Skeletal muscle satellite cell (primary cell): ENCODE results near the gene TMCO1. TPM values are rescaled to one million over a fixed set of nuclear protein-coding genes. Genes with fewer than 3 reads are reported as not detected.
"Not testable (repeated sequence)": the region's sequence is repeated elsewhere in the genome, so short reads cannot be mapped to it uniquely, and the experiment has no call there.

Experiments
- H3K27me3 ChIP-seq: 2 replicates; pipeline ENCODE4 v1.7.0; 2013; ENCODE audit warnings: low read length; ENCODE audit not compliant: control insufficient read depth, insufficient read depth
- H3K36me3 ChIP-seq: 2 replicates; pipeline ENCODE4 v1.7.0; 2013; ENCODE audit warnings: mild to moderate bottlenecking, control low read depth, low read length; ENCODE audit not compliant: insufficient read depth
- H3K4me1 ChIP-seq: 2 replicates; pipeline ENCODE4 v1.7.0; 2013; ENCODE audit warnings: low read length; ENCODE audit not compliant: control insufficient read depth, insufficient read depth
- H3K4me2 ChIP-seq: 2 replicates; pipeline ENCODE4 v1.7.0; 2013; ENCODE audit warnings: mild to moderate bottlenecking, low read length
- H3K4me3 ChIP-seq: 2 replicates; pipeline ENCODE4 v1.7.0; 2013; ENCODE audit warnings: low read length
- H3K9ac ChIP-seq: 2 replicates; pipeline ENCODE4 v1.7.0; 2013; ENCODE audit warnings: mild to moderate bottlenecking, low read depth, low read length, moderate library complexity
- H3K9me3 ChIP-seq: replicated peaks from 2 replicates; pipeline ENCODE4 v1.7.0; 2013; ENCODE audit warnings: mild to moderate bottlenecking, control low read depth, low read length
- total RNA-seq: library from RNA; depleted of rRNA; stranded (reverse); fragments of >200 nt; gene quantifications from 2 replicates; pipeline ENCODE4 v1.2.3, GENCODE V29; 2012; rRNA removed

TMCO1 gene, protein sequence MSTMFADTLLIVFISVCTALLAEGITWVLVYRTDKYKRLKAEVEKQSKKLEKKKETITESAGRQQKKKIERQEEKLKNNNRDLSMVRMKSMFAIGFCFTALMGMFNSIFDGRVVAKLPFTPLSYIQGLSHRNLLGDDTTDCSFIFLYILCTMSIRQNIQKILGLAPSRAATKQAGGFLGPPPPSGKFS
- 110 and 118 TPM in 2 replicates for total RNA-seq

DNA sequence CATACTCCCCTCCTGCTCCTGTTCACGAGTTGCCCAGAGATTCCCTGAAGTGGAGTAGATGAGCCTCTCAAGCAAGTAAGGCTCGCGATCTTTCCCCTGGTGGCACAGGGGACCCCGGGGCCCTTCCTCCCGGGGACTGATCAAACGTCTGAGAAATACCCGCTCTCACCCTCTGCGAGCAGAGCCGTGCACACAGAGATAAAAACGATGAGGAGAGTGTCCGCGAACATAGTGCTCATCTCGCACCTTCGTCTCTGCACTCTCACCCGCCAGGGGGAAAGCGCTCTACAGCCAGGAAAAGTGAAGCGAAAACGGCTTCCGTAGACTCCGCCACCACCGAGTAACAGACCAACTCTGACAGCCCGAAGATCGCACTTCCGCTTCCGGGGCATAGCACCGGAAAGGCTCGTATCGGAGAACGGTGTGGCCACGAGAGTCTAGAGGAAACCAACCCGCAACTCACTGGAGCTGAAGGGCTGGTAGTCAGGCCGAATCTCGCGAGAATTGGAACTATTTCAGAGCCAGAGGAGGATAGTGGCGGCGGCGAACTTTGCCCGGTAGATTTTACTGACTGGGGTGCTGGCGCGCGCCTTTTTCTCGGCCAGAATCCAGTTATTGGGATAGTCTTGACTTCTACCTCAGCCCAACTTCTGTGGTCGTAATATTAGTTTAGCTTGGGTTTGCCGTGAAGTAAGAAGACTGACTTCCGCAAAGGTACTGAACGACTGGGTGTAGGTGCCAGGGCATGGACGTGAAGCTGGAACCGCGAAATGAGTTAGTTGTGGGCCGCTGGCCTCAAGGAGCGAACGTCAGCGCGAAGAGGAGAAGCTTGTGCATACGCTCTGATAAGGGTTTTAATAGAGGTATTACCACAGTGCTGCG, at the start of gene TMCO1:
Gene TMCO1 (minus strand): TSS at position 356 of the 882 bp plus-strand sequence. CDS start 117 bp downstream, at position 239.
- Histone ChIP-seq H3K36me3 (peaks cover 31% of the 10 kb centered on the region), H3K4me3 (peak within 1 kb of the TSS; percentile 79), H3K9ac (peak within 1 kb of the TSS; percentile 89), H3K27me3 (no peaks in the 10 kb centered on the region), H3K4me2 (peak within 1 kb of the TSS; percentile 89), H3K9me3 (no peaks in the 10 kb centered on the region), H3K4me1 (peaks cover 36% of the 10 kb centered on the region)

DNA sequence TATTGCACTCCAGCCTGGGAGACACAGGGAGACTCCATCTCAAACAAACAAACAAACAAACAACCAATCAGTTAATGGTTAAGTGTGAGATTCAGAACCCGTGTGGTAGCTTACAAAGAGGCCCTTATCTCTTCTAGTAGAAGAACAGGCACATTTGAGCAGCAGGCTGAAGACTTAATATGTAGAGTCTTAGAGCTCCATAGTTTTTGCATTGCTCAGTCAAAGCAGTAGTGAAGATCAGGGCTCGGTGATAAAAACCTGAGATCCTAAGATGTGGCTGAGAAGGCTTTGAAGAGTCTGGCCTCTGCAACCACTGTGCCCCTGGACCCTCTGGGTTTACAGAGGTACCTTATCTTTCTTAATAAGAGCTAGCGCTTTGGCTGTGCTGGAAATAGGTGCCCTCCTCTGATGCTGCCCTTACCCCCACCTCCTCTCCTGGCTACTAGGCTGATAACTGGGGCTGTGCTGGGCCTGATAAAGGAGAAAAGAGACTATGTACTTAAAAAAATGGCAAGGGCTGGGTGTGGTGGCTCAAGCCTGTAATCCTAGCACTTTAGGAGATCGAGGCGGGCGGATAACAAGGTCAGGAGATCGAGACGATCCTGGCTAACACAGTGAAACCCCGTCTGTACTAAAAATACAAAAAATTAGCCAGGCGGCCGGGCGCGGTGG, 48.3 kb upstream of the TMCO1 start:
- no peaks in the 10 kb centered on the region for H3K9me3 ChIP-seq
- no peak overlapping the region for H3K9ac ChIP-seq
- no peak overlapping the region for H3K4me3 ChIP-seq
- H3K4me1 ChIP-seq: no peaks in the 10 kb centered on the region
- no peaks in the 10 kb centered on the region for H3K36me3 ChIP-seq
- no peak overlapping the region for H3K4me2 ChIP-seq
- no peaks in the 10 kb centered on the region for H3K27me3 ChIP-seq

DNA sequence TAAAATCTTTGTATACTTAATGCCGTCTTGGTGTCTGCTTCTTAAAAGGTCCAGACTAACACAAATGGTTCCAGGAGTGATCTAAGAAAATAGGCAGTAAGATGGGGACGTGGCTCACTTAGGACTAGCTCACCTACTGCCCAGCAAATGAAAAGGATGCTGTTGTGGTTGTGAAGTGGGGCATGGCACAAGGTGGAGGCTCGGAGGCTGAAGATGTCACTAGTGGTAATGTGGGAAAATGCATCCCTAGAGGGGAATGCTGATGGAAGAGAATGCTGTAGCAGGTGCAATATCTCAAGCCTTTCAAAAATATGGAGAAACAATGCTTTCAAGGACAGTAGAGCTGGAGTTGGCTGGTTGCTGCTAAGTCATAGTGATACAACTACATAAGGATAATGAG, 47.5 kb upstream of the TMCO1 start:
- H3K36me3 ChIP-seq: no peaks in the 10 kb centered on the region
- no peaks in the 10 kb centered on the region for H3K9me3 ChIP-seq
- H3K27me3 ChIP-seq: no peaks in the 10 kb centered on the region
- no peak overlapping the region for H3K4me3 ChIP-seq
- no peaks in the 10 kb centered on the region for H3K4me1 ChIP-seq
- no peak overlapping the region for H3K4me2 ChIP-seq
- no peak overlapping the region for H3K9ac ChIP-seq

DNA sequence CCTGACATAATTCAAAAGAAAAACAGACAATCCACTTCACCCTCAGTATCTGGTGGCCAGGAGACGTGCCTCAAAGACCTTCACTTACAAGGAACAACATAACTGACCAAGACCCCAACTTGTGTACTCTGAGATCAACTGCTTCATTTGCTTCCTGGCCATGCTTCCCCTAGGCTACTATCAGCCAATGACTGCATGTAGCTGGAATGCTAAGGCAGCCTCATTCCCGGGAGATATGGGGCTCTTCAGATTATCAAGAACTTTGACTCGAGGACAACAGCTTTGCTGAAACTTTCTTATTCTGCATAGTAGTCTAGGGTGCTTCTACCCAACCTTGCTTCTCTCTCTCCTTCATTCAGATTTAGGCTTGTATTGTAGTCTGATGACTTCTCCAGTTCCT, 47.1 kb upstream of the TMCO1 start:
- Histone ChIP-seq H3K4me3 (no peak overlapping the region), H3K27me3 (no peaks in the 10 kb centered on the region), H3K9me3 (no peaks in the 10 kb centered on the region), H3K4me2 (no peak overlapping the region), H3K4me1 (no peaks in the 10 kb centered on the region), H3K36me3 (no peaks in the 10 kb centered on the region), H3K9ac (no peak overlapping the region)

DNA sequence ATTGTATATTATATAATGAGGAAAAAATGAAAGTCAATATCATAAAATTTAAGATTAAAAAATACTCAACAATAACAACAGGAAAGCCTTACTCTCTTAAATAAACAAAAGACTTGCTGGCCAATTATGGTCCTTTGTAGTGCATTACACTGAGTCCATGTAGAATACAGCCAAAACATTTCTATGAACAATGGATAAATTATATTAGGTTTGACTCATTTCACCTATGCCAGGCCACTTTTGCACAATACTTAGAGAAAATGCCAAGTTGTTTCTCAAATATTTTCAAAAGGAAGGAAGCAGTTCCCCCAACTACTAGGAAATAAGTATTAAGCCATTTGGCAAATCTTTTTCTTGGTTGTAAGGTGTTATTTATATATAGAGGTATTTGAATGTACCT, 38.9 kb upstream of the TMCO1 start:
- H3K4me2 ChIP-seq: no peak overlapping the region
- no peaks in the 10 kb centered on the region for H3K9me3 ChIP-seq
- no peaks in the 10 kb centered on the region for H3K36me3 ChIP-seq
- no peak overlapping the region for H3K4me3 ChIP-seq
- no peaks in the 10 kb centered on the region for H3K4me1 ChIP-seq
- no peak overlapping the region for H3K9ac ChIP-seq
- H3K27me3 ChIP-seq: no peaks in the 10 kb centered on the region

DNA sequence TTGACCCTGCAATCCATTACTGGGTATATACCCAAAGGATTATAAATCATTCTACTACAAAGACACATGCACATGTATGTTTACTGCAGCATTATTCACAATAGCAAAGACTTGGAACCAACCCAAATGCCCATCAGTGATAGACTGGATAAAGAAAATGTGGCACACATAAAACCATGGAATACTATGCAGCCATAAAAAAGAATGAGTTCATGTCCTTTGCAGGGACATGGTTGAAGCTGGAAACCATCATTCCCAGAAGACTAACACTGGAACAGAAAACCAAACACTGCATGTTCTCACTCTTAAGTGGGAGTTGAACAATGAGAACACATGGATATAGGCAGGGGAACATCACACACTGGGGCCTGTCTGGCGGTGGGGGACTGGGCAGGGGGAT, 35.8 kb upstream of the TMCO1 start:
- not testable (repeated sequence) for H3K27me3 ChIP-seq, H3K4me1 ChIP-seq, H3K36me3 ChIP-seq, H3K4me2 ChIP-seq, H3K9me3 ChIP-seq, H3K4me3 ChIP-seq, H3K9ac ChIP-seq

DNA sequence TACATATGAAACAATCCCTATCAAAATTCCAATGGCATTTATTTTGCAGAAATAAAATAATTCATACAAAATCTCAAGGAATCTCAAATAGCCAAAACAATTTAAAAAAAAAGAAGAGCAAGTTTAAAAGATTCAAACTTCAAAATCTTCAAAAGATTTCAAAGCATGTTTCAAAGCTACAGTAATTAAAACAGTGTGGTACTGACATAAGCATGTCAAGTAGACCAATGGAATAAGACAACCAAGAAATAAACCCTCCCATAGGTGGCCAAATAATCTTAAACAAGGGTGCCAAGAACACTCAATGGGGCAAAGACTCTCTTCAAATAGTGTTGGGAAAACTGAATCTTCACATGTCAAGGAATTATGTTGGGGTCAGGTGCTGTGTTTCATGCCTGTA, 30.7 kb upstream of the TMCO1 start:
- no peak overlapping the region for H3K9ac ChIP-seq
- no peak overlapping the region for H3K4me3 ChIP-seq
- no peaks in the 10 kb centered on the region for H3K4me1 ChIP-seq
- no peaks in the 10 kb centered on the region for H3K27me3 ChIP-seq
- peaks cover 6% of the 10 kb centered on the region for H3K9me3 ChIP-seq
- no peak overlapping the region for H3K4me2 ChIP-seq
- H3K36me3 ChIP-seq: no peaks in the 10 kb centered on the region

DNA sequence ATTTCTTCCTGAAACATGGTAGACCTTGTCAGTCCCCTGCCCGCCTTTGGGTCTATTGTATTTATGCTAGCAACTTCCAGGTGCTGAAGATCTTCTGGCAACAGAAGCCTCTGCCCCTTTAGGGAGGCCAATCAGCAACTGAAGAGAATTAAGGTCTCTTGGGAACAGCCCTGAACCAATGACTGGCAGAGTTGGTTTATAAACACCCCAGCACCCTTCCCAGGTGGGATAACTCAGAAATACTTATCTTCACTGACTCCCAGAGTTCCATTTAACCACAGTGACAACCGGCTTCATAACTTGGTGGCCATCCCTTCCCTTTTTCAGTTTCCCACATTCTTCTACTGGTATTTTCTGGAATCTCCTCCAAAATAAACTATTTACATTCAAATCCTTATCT, 27.2 kb upstream of the TMCO1 start:
- Histone ChIP-seq H3K4me2 (no peak overlapping the region), H3K27me3 (no peaks in the 10 kb centered on the region), H3K36me3 (no peaks in the 10 kb centered on the region), H3K9ac (no peak overlapping the region), H3K9me3 (peaks cover 6% of the 10 kb centered on the region), H3K4me3 (no peak overlapping the region), H3K4me1 (no peaks in the 10 kb centered on the region)

DNA sequence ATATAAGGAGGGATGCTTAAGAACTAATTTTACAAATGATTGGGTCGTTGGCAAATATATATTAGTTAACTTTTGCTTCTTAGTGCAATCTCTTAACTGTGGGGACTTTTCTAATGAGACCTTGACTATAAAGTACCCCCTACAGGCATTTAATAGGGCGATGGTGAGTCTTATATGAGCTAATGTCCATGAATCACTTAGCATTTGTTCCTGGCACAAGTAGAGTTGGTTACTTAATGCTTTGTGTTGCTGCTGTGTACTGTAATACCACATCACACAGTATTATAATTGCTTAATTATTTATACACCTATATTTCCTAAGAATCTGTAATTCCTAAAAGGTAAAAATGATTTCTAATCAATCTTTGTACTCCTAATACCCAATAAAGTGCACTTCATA, 25.3 kb upstream of the TMCO1 start:
- no peak overlapping the region for H3K9ac ChIP-seq
- no peak overlapping the region for H3K4me3 ChIP-seq
- no peaks in the 10 kb centered on the region for H3K4me1 ChIP-seq
- H3K36me3 ChIP-seq: no peaks in the 10 kb centered on the region
- no peaks in the 10 kb centered on the region for H3K27me3 ChIP-seq
- no peaks in the 10 kb centered on the region for H3K9me3 ChIP-seq
- no peak overlapping the region for H3K4me2 ChIP-seq

DNA sequence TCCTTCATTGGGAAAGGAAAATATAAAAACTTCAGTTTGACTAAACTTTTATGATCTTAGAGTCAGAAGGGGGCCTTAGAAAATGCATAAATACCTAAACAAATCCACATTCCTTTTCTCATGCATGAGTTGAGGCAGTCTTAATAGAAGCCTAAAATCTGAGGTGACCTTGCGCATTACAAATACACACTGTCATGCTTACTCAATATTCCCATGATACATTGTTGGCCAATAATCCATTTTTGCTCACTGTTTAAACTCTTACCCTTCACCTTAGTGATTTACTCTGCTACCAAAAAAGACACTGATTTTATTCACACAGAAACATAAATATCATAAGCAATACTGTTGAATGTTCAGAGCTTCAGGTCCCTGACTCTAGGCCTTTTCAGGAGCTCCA, 19.1 kb upstream of the TMCO1 start:
- Histone ChIP-seq H3K4me3 (no peak overlapping the region), H3K4me1 (no peaks in the 10 kb centered on the region), H3K9ac (no peak overlapping the region), H3K4me2 (no peak overlapping the region), H3K9me3 (no peaks in the 10 kb centered on the region), H3K36me3 (no peaks in the 10 kb centered on the region), H3K27me3 (no peaks in the 10 kb centered on the region)

DNA sequence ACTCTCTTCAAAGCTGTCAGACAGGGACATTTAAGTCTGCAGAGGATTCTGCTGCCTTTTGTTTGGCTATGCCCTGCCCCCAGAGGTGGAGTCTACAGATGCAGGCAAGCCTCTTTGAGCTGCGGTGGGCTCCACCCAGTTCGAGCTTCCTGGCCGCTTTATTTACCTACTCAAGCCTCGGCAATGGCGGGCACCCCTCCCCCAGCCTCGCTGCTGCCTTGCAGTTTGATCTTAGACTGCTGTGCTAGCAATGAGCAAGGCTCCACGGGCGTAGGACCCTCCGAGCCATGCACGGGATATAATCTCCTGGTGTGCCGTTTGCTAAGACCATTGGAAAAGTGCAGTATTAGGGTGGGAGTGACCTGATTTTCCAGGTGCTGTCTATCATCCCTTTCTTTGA, 14.9 kb upstream of the TMCO1 start:
- H3K4me3 ChIP-seq, H3K9ac ChIP-seq, H3K9me3 ChIP-seq, H3K4me1 ChIP-seq, H3K27me3 ChIP-seq, H3K36me3 ChIP-seq, H3K4me2 ChIP-seq: not testable (repeated sequence)
